ENCODE results near the gene CFAP410.
"Not testable (repeated sequence)": the region's sequence is repeated elsewhere in the genome, so short reads cannot be mapped to it uniquely, and the experiment has no call there.

The CFAP410 gene

GRCh38 chr21:44368711-44369446 is 29.7 kb upstream of the CFAP410 start:
- DNase-seq: no peak

- DNase-seq: no peak
These were observed 27.5 kb upstream of the CFAP410 start for GRCh38 chr21:44366586-44367211.

- no peak for DNase-seq
These were observed 26.9 kb upstream of the CFAP410 start for GRCh38 chr21:44365967-44366585.

DNA sequence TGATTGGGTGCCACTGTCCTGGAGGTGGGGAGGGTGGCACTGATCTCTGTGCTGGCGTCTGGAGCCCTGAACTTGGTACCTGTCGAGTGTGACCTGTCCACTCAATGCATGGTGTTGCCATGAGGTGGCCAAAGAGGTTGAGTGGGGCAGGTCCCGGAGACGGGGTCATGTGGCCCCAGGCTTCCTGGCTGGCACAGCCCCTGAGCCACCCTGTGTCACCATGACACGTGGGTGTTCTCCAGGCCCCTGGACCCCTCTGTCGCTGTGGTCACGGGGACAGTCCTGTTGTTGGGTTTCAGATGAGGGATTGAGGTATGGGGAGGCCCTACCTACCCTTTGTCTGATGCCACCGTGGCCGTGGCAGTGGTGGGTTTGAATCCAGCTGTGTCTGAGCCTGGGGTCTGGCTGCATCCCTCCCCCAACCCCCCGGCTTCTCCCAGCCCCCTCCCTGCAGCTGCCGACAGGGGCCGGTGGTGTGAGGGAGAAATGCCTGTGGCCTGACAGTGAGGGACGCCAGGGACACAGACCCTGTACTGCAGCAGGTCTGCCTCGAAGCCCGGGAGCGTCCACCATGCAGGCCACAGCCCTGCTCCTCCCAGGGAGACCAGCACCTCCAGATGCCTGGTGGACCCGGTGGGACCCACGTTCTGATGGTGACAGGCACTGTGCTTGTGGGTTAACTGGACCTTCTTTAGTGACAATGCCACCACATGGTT is 26.2 kb upstream of the CFAP410 start:
- DNase-seq: no peak

GRCh38 chr21:44364151-44365053 is 25.2 kb upstream of the CFAP410 start:
- DNase-seq: no peak

- DNase-seq: no peak
These were observed 24.1 kb upstream of the CFAP410 start for GRCh38 chr21:44363278-44363677.

DNA sequence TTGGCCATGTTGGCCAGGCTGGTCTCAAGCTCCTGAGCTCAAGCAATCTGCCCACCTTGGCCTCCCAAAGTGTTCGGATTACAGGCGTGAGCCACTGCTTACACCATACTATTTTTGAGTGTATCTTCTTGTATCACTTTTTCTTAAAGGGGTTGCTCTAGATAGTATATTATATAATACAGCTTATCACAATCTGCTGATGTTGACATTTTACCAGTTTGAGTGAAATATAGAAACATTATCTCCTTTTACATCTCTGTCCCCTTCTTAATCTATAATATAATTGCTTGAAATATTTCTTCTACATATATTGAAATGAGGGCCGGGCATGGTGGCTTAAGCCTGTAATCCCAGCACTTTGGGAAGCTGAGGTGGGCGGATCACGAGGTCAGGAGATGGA is 22.7 kb upstream of the CFAP410 start:
- DNase-seq: not testable (repeated sequence)

DNA sequence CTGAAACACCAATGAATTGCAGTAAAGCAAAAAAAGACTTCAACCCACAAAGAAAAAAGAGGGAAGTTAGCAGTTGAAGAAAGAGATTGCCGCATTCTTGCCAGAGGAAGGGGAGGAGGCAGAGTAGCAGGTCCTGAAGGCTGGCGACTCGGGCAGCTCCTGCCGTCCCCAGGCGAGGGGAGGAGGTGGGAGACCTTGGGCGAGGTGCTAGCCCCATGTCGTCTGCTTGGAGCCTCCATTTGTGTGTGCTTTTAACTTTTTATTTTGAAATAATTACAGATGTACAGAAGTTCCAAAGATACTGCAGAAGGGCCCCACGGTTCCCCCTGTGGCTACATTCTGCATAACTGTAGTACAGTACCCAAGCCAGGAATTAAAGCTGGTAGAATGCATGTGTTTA is 21.0 kb upstream of the CFAP410 start:
- DNase-seq: peak; percentile 13 to 80

GRCh38 chr21:44359396-44359795 is 20.2 kb upstream of the CFAP410 start:
- DNase-seq: no peak

DNA sequence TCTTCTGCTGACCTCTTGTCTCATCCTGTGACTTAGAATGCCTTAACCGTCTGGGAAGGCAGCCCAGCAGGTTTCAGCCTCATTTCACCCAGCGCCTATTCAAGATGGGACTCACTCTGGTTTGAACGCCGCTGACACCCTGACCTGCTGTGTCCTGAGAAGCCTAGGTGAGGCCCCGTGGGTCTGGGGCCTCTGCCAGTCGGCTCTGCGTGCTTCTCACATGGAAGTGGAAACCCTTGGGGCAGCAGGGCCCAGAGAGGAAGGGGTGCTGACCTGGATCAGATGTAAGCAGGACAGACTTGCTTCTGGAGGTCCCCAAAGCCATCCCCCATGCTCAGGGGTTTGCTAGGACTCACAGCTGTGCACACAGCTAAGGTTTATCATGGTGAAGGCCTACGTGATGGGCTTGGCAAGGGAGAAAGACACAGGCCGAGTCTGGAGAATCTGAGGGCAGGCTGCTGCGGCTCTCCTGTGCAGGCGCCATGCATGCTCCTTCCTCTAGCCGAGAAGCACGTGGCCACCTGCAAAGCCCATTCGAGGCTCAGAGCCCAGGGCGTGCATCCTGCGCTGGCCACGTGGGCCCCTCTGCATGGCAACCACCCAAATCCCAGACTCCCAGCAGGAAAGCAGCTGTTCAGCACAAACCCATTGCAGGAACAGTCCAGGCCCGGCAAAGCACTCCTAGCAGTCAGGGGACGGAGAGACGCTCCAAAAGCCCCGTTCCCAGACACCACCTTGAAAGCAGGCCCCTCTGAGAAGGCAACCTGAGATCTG is 18.1 kb upstream of the CFAP410 start:
- no peak for DNase-seq

GRCh38 chr21:44356636-44357035 is 17.4 kb upstream of the CFAP410 start:
- DNase-seq: no peak

DNA sequence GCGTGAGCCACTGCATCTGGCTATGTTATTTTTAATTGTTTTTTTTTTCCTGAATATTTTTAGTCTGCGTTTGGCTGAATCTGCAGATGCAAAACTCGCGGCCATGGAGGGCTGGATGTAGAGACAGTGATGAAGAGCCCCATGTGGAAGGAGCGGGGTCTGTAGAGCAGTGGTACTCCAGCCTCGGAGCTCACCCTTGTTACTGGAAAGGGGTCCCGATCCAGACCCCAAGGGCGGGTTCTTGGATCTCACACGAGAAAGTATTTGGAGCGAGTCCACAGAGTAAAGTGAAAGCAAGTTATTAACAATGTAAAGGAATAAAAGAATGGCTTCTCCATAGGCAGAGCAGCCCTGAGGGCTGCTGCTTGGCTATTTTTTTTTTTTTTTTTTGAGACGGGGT is 17.0 kb upstream of the CFAP410 start:
- no peak for DNase-seq

DNA sequence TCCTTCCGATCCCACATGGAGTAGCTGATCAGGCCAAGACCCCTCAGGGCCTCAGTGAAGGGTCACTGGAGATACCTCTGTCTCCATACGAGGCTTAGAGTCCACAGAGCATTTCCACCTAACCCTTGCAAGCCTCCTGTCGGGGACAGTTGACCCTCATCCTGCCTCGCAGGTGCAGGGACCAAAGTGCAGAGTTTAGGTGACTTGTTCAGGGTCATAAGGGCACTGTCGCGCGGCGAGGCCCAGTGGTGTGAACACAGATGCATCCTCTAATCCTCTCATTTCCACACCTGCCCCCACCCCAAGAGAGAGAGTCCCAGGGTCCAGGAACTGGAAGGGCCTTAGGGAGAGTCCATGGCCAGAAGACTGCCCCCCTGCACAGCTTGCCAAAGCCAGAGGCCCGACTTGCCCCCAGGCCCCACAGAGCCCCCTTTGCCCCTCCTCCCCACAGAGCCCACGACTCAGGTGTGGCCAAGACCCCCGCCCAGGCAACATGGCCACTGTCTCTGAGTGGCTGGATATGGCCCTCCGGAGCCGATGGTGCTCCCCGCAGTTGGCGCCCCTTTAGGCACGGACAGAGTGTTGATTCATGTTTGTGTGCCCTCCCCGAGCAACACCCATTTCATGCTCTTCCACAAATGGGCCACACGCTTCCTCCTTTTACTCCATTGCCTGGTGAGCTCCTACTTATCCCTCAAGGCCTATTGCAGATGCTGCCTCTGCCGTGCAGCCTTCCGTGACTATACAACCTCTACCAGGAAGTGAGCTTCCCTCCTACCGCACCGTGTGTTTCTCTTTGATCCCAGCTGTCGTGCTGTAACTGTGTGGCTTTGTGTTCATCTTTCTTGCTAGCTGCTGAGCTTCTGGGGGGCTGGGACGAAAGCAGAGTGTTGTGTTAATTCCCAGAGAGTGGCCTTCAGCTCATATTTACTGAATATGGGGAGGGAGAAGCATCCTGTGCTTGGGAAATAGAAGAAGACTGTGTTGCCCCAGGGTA is 15.9 kb upstream of the CFAP410 start:
- no peak for DNase-seq

- DNase-seq: no peak
These were observed 14.8 kb upstream of the CFAP410 start for GRCh38 chr21:44354001-44354405.

DNA sequence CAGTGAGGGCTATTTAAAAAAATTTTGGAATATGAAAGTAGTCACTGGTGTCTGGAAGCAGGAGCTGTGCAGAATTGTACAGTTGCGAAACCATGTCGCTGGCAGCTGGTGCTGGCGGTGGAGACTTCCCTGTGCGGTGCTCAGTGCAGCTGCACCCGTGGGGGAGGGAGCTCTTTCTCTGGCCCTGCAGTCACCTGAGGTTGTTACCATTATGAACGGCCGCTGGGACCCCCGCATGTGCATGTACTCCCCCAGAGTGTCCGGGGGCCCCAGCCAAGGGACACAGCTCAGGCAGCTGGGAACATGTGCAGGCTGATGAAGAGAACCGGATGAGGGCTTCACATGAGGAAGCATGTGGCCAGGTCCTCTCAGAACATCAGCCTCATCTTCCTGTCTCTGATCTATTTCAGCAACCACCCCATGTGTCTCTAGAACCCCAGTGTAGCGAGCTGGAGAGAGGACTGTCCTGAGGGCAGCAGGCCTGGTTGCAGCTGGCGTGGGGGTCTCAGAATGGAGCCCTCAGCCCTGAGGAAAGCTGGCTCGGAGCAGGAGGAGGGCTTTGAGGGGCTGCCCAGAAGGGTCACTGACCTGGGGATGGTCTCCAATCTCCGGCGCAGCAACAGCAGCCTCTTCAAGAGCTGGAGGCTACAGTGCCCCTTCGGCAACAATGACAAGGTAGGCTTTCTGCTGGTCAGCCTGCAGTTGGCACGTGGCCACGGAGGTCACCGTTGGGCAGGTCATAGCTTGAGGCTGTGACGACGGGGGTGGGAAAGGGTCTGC is 14.2 kb upstream of the CFAP410 start, which contains the start of gene TRPM2:
Gene TRPM2 (plus strand): TSS at position 431 of the 780 bp plus-strand sequence. CDS start 80 bp downstream, at position 511.
- DNase-seq: peak; percentile 49 to 89

DNA sequence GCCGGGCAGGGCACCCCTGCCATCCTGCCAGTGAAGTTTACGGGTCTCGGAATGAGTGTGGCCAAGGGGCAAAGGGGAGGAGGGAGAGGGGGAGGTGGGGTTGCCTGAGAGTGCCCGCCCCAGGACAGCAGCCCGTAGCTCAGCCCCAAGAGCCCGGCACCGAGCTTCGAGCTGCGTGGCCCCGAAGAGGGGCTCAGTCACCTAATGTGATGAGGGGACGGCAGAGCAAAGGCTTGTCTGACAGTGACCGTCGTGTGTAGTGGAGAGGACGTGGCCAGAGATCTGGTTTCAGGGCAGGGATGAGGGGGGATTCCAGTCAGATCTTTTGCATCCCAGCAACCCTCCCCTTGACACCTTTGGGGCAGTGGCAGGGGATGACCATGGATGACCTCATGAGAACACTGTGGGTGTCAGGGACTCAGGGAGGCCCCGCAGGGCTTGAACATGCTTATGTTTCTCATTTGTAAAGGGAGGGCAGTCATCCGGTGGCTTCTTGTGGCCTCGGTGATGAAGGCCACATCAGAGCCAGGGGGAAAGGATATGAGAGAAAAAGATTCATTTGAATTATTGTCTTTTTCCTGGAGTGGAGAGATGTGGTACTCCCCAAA is 13.2 kb upstream of the CFAP410 start:
- DNase-seq: no peak

- DNase-seq: no peak
These were observed 12.5 kb upstream of the CFAP410 start for GRCh38 chr21:44351535-44352252.

GRCh38 chr21:44350773-44351481 is 11.7 kb upstream of the CFAP410 start:
- no peak for DNase-seq

Data from bone marrow (tissue), 2 donors.